ENCODE measurements around the gene STAC.
"Not testable (repeated sequence)": the region's sequence is repeated elsewhere in the genome, so short reads cannot be mapped to it uniquely, and the experiment has no call there.

- not testable (repeated sequence) for TF ChIP-seq CTCF, POLR2A (IDR thresholded peaks at IDR 0.05)
Observed at GRCh38 chr3:36578418-36578817, 198.1 kb downstream of the STAC start.

All from vagina (tissue), 2 donors.